Measurements from ENCODE around the gene DCT. TPM values are rescaled to one million over a fixed set of nuclear protein-coding genes. Genes with fewer than 3 reads are reported as not detected.

The DCT gene
- total RNA-seq, 1 experiment from 2014 or later = not detected

- TF ChIP-seq CTCF (IDR thresholded peaks at IDR 0.05) (no peak), POLR2AphosphoS5 (IDR thresholded peaks at IDR 0.05; ENCODE audit: low read depth, low read length) (no peak), REST (IDR thresholded peaks at IDR 0.05; ENCODE audit: insufficient read depth in 1 of 2, low read depth in 2 of 2, low read length in 1 of 2) (no peak), TCF7L2 (IDR thresholded peaks at IDR 0.05; ENCODE audit: low read depth, low read length) (no peak), SIN3A (IDR thresholded peaks at IDR 0.05; ENCODE audit: borderline replicate concordance, insufficient read depth, low read depth, low read length) (no peak)
- Histone ChIP-seq H3K27me3 (ENCODE audit: control insufficient read depth, insufficient read depth, low read length) (no peaks in the 10 kb centered on the region), H3K9me3 (ENCODE audit: control insufficient read depth, insufficient read depth, low read depth, low read length) (no peaks in the 10 kb centered on the region), H3K27ac (ENCODE audit: low read length) (no peak overlapping the region), H3K4me3 (ENCODE audit: low read depth in 2 of 2, low read length in 2 of 2) (no peak overlapping the region), H3K36me3 (ENCODE audit: control insufficient read depth, insufficient read depth, low read length) (no peaks in the 10 kb centered on the region), H3K4me1 (ENCODE audit: control insufficient read depth, insufficient read depth, low read length) (no peaks in the 10 kb centered on the region)
- intact Hi-C loops (cut with micrococcal nuclease; ENCODE audit: unreplicated experiment) (no loop called here), in situ Hi-C loops (cut with HindIII; ENCODE audit: low pct_unique_long_range_greater_than_20kb, low sequenced_read_pairs) (no loop called here)
- POLR2A ChIA-PET = no interaction called here
- no TSS peak for BruUV-seq (replicated peaks)
- DNase-seq (ENCODE audit: low read depth, low spot score) (no peak), ATAC-seq (no peak)
- CTCF ChIA-PET = no interaction called here
These were observed 83.6 kb downstream of the DCT start for GRCh38 chr13:94395860-94396259.

- ChIA-PET CTCF (no interaction called here), POLR2A (no interaction called here)
- intact Hi-C loops (cut with micrococcal nuclease; ENCODE audit: unreplicated experiment) (no loop called here), in situ Hi-C loops (cut with HindIII; ENCODE audit: low pct_unique_long_range_greater_than_20kb, low sequenced_read_pairs) (no loop called here)
- no peak for ATAC-seq
- DNase-seq (ENCODE audit: low read depth, low spot score) = no peak
- no peaks in the 10 kb centered on the region for H3K27me3 ChIP-seq (ENCODE audit: control insufficient read depth, insufficient read depth, low read length)
- no peaks in the 10 kb centered on the region for H3K9me3 ChIP-seq (ENCODE audit: control insufficient read depth, insufficient read depth, low read depth, low read length)
- no peaks in the 10 kb centered on the region for H3K36me3 ChIP-seq (ENCODE audit: control insufficient read depth, insufficient read depth, low read length)
- no TSS peak for BruUV-seq (replicated peaks)
- H3K27ac ChIP-seq (ENCODE audit: low read length) = no peak overlapping the region
- no peak for TF ChIP-seq REST (IDR thresholded peaks at IDR 0.05; ENCODE audit: insufficient read depth in 1 of 2, low read depth in 2 of 2, low read length in 1 of 2)
- no peak overlapping the region for H3K4me3 ChIP-seq (ENCODE audit: low read depth in 2 of 2, low read length in 2 of 2)
- H3K4me1 ChIP-seq (ENCODE audit: control insufficient read depth, insufficient read depth, low read length) = no peaks in the 10 kb centered on the region
These were observed 84.8 kb downstream of the DCT start for GRCh38 chr13:94394723-94395122.

Data from Panc1 (cell line).